Thyroid gland (tissue), 4 donors: ENCODE measurements around the gene ANKMY2.

Experiments used
- CTCF ChIP-seq, 6 experiments: fragments of 200-600 bp in 3 of 6; fragments of 450-650 bp in 3 of 6; sonication (generic) in 3 of 6; IDR thresholded peaks; one replicate each; pipeline ENCODE4 v1.5.1; 2016 to 2019; ENCODE audit warnings: antibody characterized with exemption in 6 of 6, mild to moderate bottlenecking in 2 of 6, inconsistent platforms in 1 of 6, moderate library complexity in 1 of 6
- POLR2A ChIP-seq, 2 donors: fragments of 450-650 bp; IDR thresholded peaks; one replicate each; pipeline ENCODE4 v1.6.1; 2017; ENCODE audit warnings: antibody characterized with exemption in 2 of 2, mild to moderate bottlenecking in 2 of 2, moderate library complexity in 1 of 2

GRCh38 chr7:16638282-16639280 is 7.0 kb downstream of the ANKMY2 start:
- TF ChIP-seq CTCF (IDR thresholded peaks at IDR 0.05), result no peak
- TF ChIP-seq POLR2A (IDR thresholded peaks at IDR 0.05), result no peak
